Adrenal gland (tissue), 5 donors: ENCODE data around the gene HMGN3.

Source experiments
- POLR2A ChIP-seq, 2 donors: fragments of 450-650 bp; IDR thresholded peaks; one replicate each; pipeline ENCODE4 v1.6.1; 2017; ENCODE audit warnings: antibody characterized with exemption in 2 of 2, mild to moderate bottlenecking in 2 of 2, moderate library complexity in 1 of 2
- TF ChIP-seq, protein P1 (sequence below), 6 experiments: fragments of 450-650 bp in 4 of 6; fragments of 200-600 bp in 2 of 6; sonication (generic) in 1 of 6; IDR thresholded peaks; 1 replicate in 5 of 6; 2 replicates in 1 of 6; pipeline versions ENCODE4 v1.5.1 to v1.8.0; 2016 to 2021; ENCODE audit warnings: antibody characterized with exemption in 6 of 6, mild to moderate bottlenecking in 2 of 6, moderate library complexity in 1 of 6
- donor health status: DM: no; HTN: no; CAD: no.

DNA sequence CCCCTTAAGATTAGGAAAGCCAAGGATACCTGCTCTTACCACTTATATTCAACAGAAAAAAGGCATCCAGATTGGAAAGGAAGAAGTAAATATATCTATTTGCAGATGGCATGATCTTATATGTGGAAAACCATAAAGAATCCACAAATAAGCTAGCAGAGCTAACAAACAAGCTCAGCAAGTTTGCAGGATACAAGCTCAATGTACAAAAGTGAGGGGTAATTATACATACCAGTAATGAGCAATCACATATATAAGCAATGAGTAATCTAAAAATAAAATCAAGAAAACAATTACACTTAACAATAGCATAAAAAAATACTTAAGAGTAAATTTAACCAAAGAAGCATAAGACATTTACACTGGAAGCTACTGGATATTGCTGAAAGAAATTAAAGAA lies 31.6 kb upstream of the HMGN3 start:
- TF ChIP-seq, protein P1, sequence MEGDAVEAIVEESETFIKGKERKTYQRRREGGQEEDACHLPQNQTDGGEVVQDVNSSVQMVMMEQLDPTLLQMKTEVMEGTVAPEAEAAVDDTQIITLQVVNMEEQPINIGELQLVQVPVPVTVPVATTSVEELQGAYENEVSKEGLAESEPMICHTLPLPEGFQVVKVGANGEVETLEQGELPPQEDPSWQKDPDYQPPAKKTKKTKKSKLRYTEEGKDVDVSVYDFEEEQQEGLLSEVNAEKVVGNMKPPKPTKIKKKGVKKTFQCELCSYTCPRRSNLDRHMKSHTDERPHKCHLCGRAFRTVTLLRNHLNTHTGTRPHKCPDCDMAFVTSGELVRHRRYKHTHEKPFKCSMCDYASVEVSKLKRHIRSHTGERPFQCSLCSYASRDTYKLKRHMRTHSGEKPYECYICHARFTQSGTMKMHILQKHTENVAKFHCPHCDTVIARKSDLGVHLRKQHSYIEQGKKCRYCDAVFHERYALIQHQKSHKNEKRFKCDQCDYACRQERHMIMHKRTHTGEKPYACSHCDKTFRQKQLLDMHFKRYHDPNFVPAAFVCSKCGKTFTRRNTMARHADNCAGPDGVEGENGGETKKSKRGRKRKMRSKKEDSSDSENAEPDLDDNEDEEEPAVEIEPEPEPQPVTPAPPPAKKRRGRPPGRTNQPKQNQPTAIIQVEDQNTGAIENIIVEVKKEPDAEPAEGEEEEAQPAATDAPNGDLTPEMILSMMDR (IDR thresholded peaks at IDR 0.05): no peak
- no peak for TF ChIP-seq POLR2A (IDR thresholded peaks at IDR 0.05)
